Hepatocyte (in vitro differentiated cells): ENCODE results near the gene CIT. TPM values are rescaled to one million over a fixed set of nuclear protein-coding genes. Genes with fewer than 3 reads are reported as not detected.

Experiments
- DNase-seq: peaks from one replicate; pipeline ENCODE4 v3.0.0-alpha.2; 2016; ENCODE audit warnings: low spot score
- H2AFZ ChIP-seq: fragments of 200-600 bp; sonication (generic); 2 replicates; pipeline ENCODE4 v1.6.0; 2016; ENCODE audit warnings: antibody characterized with exemption, mild to moderate bottlenecking
- H3K27ac ChIP-seq: fragments of 200-600 bp; sonication (generic); 2 replicates; pipeline ENCODE4 v1.5.1; 2016; ENCODE audit warnings: mild to moderate bottlenecking
- H3K27me3 ChIP-seq: fragments of 200-600 bp; sonication (generic); 2 replicates; pipeline ENCODE4 v1.6.1; 2016
- H3K36me3 ChIP-seq: fragments of 200-600 bp; sonication (generic); replicated peaks from 2 replicates; pipeline ENCODE4 v1.5.1; 2016; ENCODE audit warnings: low read depth; ENCODE audit not compliant: insufficient read depth
- H3K4me1 ChIP-seq: fragments of 200-600 bp; sonication (generic); 2 replicates; pipeline ENCODE4 v1.5.1; 2016; ENCODE audit warnings: mild to moderate bottlenecking, moderate library complexity; ENCODE audit not compliant: insufficient read depth
- H3K4me2 ChIP-seq: fragments of 200-600 bp; sonication (generic); 2 replicates; pipeline ENCODE4 v1.6.0; 2016
- H3K4me3 ChIP-seq: fragments of 200-600 bp; sonication (generic); 2 replicates; pipeline ENCODE4 v1.5.1; 2016; ENCODE audit warnings: mild to moderate bottlenecking
- H3K79me2 ChIP-seq: fragments of 200-600 bp; sonication (generic); 2 replicates; pipeline ENCODE4 v1.6.0; 2017; ENCODE audit warnings: mild to moderate bottlenecking
- H3K9me2 ChIP-seq: fragments of 200-600 bp; sonication (generic); replicated peaks from 2 replicates; pipeline ENCODE4 v1.6.0; 2017; ENCODE audit warnings: mild to moderate bottlenecking; ENCODE audit not compliant: insufficient read depth
- H3K9me3 ChIP-seq: fragments of 200-600 bp; sonication (generic); 2 replicates; pipeline ENCODE4 v1.5.1; 2016; ENCODE audit warnings: low read depth, mild to moderate bottlenecking
- H4K20me1 ChIP-seq: fragments of 200-600 bp; sonication (generic); 2 replicates; pipeline ENCODE4 v1.6.0; 2016; ENCODE audit warnings: mild to moderate bottlenecking; ENCODE audit not compliant: insufficient read depth, poor library complexity, severe bottlenecking
- CTCF ChIP-seq: fragments of 200-600 bp; sonication (generic); IDR thresholded peaks from 2 replicates; pipeline ENCODE4 v1.5.1; 2016; ENCODE audit warnings: antibody characterized with exemption, mild to moderate bottlenecking; ENCODE audit not compliant: poor library complexity
- EZH2 ChIP-seq: fragments of 200-600 bp; sonication (generic); IDR thresholded peaks from 2 replicates; pipeline ENCODE4 v1.6.1; 2016; ENCODE audit warnings: antibody characterized with exemption, mild to moderate bottlenecking, borderline replicate concordance
- EZH2phosphoT487 ChIP-seq: fragments of 200-600 bp; sonication (generic); IDR thresholded peaks from one replicate; pipeline ENCODE4 v1.6.1; 2018; ENCODE audit warnings: antibody characterized with exemption, mild to moderate bottlenecking, low read depth, moderate library complexity; ENCODE audit not compliant: unreplicated experiment, severe bottlenecking
- WGBS: methylation state at CpG from one replicate; pipeline ENCODE4 v1.1.6; 2016; ENCODE audit warnings: low lambda C conversion rate; ENCODE audit errors: missing lambda C conversion rate; 5-methylcytosine and 5-hydroxymethylcytosine counted together
- polyA plus RNA-seq: library from polyadenylated mRNA; unstranded; fragments of >200 nt; fragmentation: Nextera tagmentation; extraction: Ambion mirVana; gene quantifications from 2 replicates; pipeline ENCODE4 v1.2.1, GENCODE V29; 2016
- total RNA-seq: library from RNA; depleted of rRNA; stranded (reverse); fragments of >200 nt; gene quantifications from 2 replicates; pipeline ENCODE4 v1.2.3, GENCODE V29; 2014

The CIT gene
- total and polyA plus RNA-seq, 2 experiments from 2014 or later = 3.6 to 3.9 TPM

- Histone ChIP-seq H3K4me2 (no peak overlapping the region), H3K4me3 (no peak overlapping the region), H3K27me3 (no peaks in the 10 kb centered on the region), H3K79me2 (no peaks in the 10 kb centered on the region), H3K4me1 (no peaks in the 10 kb centered on the region), H3K9me3 (no peaks in the 10 kb centered on the region), H3K9me2 (no peaks in the 10 kb centered on the region), H2AFZ (no peak overlapping the region), H3K27ac (no peak overlapping the region), H3K36me3 (no peaks in the 10 kb centered on the region), H4K20me1 (no peaks in the 10 kb centered on the region)
- WGBS = 89% methylated on average over 3 of the region's 3 CpGs
- TF ChIP-seq EZH2 (no peak), EZH2phosphoT487 (no peak), CTCF (no peak)
- DNase-seq = no peak
Measured at GRCh38 chr12:119727600-119728443, 149.3 kb downstream of the CIT start.

GRCh38 chr12:119725523-119725922 is 151.6 kb downstream of the CIT start:
- Histone ChIP-seq H3K27ac (no peak overlapping the region), H4K20me1 (no peaks in the 10 kb centered on the region), H2AFZ (no peak overlapping the region), H3K4me1 (no peaks in the 10 kb centered on the region), H3K9me3 (no peaks in the 10 kb centered on the region), H3K27me3 (no peaks in the 10 kb centered on the region), H3K79me2 (no peaks in the 10 kb centered on the region), H3K36me3 (no peaks in the 10 kb centered on the region), H3K4me2 (no peak overlapping the region), H3K9me2 (no peaks in the 10 kb centered on the region), H3K4me3 (no peak overlapping the region)
- no peak for DNase-seq
- TF ChIP-seq EZH2phosphoT487 (no peak), EZH2 (no peak), CTCF (no peak)
- 83% methylated on average over 4 of the region's 4 CpGs for WGBS

GRCh38 chr12:119721306-119721705 is 155.8 kb downstream of the CIT start:
- H3K9me2 ChIP-seq = no peaks in the 10 kb centered on the region
- no peak overlapping the region for H3K4me2 ChIP-seq
- H4K20me1 ChIP-seq = no peaks in the 10 kb centered on the region
- no peak for DNase-seq
- H3K27me3 ChIP-seq = no peaks in the 10 kb centered on the region
- H3K27ac ChIP-seq = no peak overlapping the region
- TF ChIP-seq EZH2 (no peak), CTCF (no peak), EZH2phosphoT487 (no peak)
- peaks cover 8% of the 10 kb centered on the region for H3K4me1 ChIP-seq
- no peaks in the 10 kb centered on the region for H3K9me3 ChIP-seq
- no peak overlapping the region for H2AFZ ChIP-seq
- WGBS = 96% methylated on average over 4 of the region's 4 CpGs
- no peaks in the 10 kb centered on the region for H3K36me3 ChIP-seq
- H3K4me3 ChIP-seq = no peak overlapping the region
- no peaks in the 10 kb centered on the region for H3K79me2 ChIP-seq
